Spleen (tissue), 11 donors: ENCODE data around the gene CAMTA1. TPM values are rescaled to one million over a fixed set of nuclear protein-coding genes. Genes with fewer than 3 reads are reported as not detected.

ENCODE experiments used
- DNase-seq: peaks from one replicate; pipeline ENCODE4 v3.0.0-alpha.2; 2020
- H3K27ac ChIP-seq, 8 donors: fragments of 200-600 bp; sonication (generic) in 7 of 8; 1 replicate in 4 of 8; 2 replicates in 4 of 8; pipeline versions ENCODE4 v1.5.0 to v1.8.0; 2016 to 2021; ENCODE audit warnings: inconsistent platforms in 4 of 8, mild to moderate bottlenecking in 4 of 8, moderate library complexity in 1 of 8
- H3K27me3 ChIP-seq, 7 donors: fragments of 200-600 bp; sonication (generic) in 6 of 7; replicated peaks in 1 of 7; 1 replicate in 4 of 7; 2 replicates in 3 of 7; pipeline versions ENCODE4 v1.5.0 to v1.8.0; 2016 to 2021; ENCODE audit warnings: inconsistent platforms in 3 of 7, mild to moderate bottlenecking in 1 of 7
- H3K36me3 ChIP-seq, 6 donors: fragments of 200-600 bp; sonication (generic) in 5 of 6; 1 replicate in 4 of 6; 2 replicates in 2 of 6; pipeline versions ENCODE4 v1.5.0 to v1.8.0; 2016 to 2021; ENCODE audit warnings: inconsistent platforms in 2 of 6
- H3K4me1 ChIP-seq, 6 donors: fragments of 200-600 bp; sonication (generic) in 5 of 6; 1 replicate in 3 of 6; 2 replicates in 3 of 6; pipeline versions ENCODE4 v1.5.0 to v1.8.0; 2016 to 2021; ENCODE audit warnings: inconsistent platforms in 3 of 6
- H3K4me3 ChIP-seq, 8 donors: fragments of 200-600 bp; sonication (generic) in 7 of 8; 1 replicate in 4 of 8; 2 replicates in 4 of 8; pipeline versions ENCODE4 v1.5.0 to v1.8.0; 2016 to 2021; ENCODE audit warnings: inconsistent platforms in 4 of 8, mild to moderate bottlenecking in 4 of 8, moderate library complexity in 2 of 8
- H3K9me3 ChIP-seq, 8 donors: fragments of 200-600 bp; sonication (generic) in 7 of 8; 1 replicate in 4 of 8; 2 replicates in 4 of 8; pipeline versions ENCODE4 v1.5.0 to v1.8.0; 2016 to 2021; ENCODE audit warnings: inconsistent platforms in 4 of 8
- POLR2A ChIP-seq, 3 donors: fragments of 450-650 bp; IDR thresholded peaks; one replicate each; pipeline ENCODE4 v1.5.1; 2017; ENCODE audit warnings: antibody characterized with exemption in 3 of 3, mild to moderate bottlenecking in 1 of 3
- POLR2AphosphoS5 ChIP-seq, 3 donors: sonication (generic); formaldehyde crosslinking; IDR thresholded peaks; one replicate each; pipeline ENCODE4 v1.5.1; 2017; ENCODE audit warnings: antibody characterized with exemption in 3 of 3
- WGBS, 5 donors: extraction: QIAGEN DNeasy Blood & Tissue Kit in 3 of 5; methylation state at CpG; one replicate each; pipeline versions ENCODE4 v1.1.5 to v1.1.7; 2013 to 2018; 5-methylcytosine and 5-hydroxymethylcytosine counted together
- intact Hi-C: fragments of 100-400 bp; cut with DNase I; formaldehyde crosslinking; loops from one replicate; pipeline ENCODE4 v1.15.0; 2023; ENCODE audit warnings: low total_unique reads
- polyA plus RNA-seq, 3 donors: library from polyadenylated mRNA; stranded (reverse); fragments of 200-250 nt; gene quantifications; one replicate each; pipeline ENCODE4 v1.2.1, GENCODE V29; 2013
- total RNA-seq, 7 donors: library from RNA; depleted of rRNA in 3 of 7; stranded (reverse); fragments of >200 nt in 3 of 7; fragmentation: NEBNext Ultra II Directional in 4 of 7; extraction: Animal tissue kit (Norgen Biotek cat#: 25700) in 4 of 7; gene quantifications; one replicate each; pipeline versions ENCODE4 v1.1.0 to v1.2.1, GENCODE V29; 2016 to 2021
- TF ChIP-seq, protein P1 (sequence below), 11 experiments: fragments of 200-600 bp in 7 of 11; fragments of 450-650 bp in 4 of 11; sonication (generic) in 4 of 11; IDR thresholded peaks in 8 of 11; conservative IDR thresholded peaks in 3 of 11; 1 replicate in 7 of 11; 2 replicates in 4 of 11; pipeline versions ENCODE4 v1.4.0 to v1.8.0; 2016 to 2021; ENCODE audit warnings: antibody characterized with exemption in 11 of 11, inconsistent platforms in 4 of 11, mild to moderate bottlenecking in 1 of 11
- donor health status: healthy with polysubstance abuse.
- donor health status: DM: no; HTN: no; CAD: no; lungs with moderate emphysema.
- donor health status: DM: no; HTN: no; CAD: no.
- donor health status: Bipolar disorder and iron deficiency.
- donor health status: healthy.
- donor health status: DM: no; HTN: no; CAD: no.
- donor health status: DM: yes; HTN: yes; CAD: no.

Gene CAMTA1
- total and polyA plus RNA-seq, 10 donors = 53.0 to 106 (median 77.3) TPM

DNA sequence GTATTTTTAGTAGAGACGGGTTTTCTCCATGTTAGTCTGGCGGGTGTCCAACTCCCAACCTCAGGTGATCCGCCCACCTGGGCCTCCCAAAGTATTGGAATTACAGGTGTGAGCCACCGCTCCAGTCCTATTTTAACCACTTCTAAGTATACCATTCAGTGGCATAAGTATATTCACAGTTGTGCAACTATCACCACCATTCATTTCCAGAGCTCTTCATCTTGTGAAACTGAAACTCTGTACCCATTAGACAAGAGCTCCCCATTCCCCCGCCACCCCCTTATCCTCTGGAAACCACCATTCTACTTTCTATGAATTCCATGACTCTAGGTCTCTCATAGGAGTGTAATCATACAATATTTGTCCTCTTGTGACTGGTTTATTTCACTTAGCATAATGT is 40.2 kb upstream of the CAMTA1 start:
- intact Hi-C loops = no loop called here
- Histone ChIP-seq H3K9me3 (no peaks in the 10 kb centered on the region), H3K27me3 (no peaks in the 10 kb centered on the region), H3K36me3 (no peaks in the 10 kb centered on the region), H3K4me1 (peaks cover 7 to 21% (median 10%) of the 10 kb centered on the region in 6 donors), H3K4me3 (no peak overlapping the region), H3K27ac (no peak overlapping the region)
- DNase-seq = no peak
- TF ChIP-seq POLR2AphosphoS5 (IDR thresholded peaks at IDR 0.05) (no peak), POLR2A (IDR thresholded peaks at IDR 0.05) (no peak)
- TF ChIP-seq, protein P1, sequence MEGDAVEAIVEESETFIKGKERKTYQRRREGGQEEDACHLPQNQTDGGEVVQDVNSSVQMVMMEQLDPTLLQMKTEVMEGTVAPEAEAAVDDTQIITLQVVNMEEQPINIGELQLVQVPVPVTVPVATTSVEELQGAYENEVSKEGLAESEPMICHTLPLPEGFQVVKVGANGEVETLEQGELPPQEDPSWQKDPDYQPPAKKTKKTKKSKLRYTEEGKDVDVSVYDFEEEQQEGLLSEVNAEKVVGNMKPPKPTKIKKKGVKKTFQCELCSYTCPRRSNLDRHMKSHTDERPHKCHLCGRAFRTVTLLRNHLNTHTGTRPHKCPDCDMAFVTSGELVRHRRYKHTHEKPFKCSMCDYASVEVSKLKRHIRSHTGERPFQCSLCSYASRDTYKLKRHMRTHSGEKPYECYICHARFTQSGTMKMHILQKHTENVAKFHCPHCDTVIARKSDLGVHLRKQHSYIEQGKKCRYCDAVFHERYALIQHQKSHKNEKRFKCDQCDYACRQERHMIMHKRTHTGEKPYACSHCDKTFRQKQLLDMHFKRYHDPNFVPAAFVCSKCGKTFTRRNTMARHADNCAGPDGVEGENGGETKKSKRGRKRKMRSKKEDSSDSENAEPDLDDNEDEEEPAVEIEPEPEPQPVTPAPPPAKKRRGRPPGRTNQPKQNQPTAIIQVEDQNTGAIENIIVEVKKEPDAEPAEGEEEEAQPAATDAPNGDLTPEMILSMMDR (IDR thresholded peaks at IDR 0.05 in 8 of 11, conservative IDR thresholded peaks at IDR 0.05 in 3 of 11) = no peak
- 74 to 86% (median 78%) methylated on average over 5 of the region's 5 CpGs for whole genome bisulfite sequencing, 5 donors

DNA sequence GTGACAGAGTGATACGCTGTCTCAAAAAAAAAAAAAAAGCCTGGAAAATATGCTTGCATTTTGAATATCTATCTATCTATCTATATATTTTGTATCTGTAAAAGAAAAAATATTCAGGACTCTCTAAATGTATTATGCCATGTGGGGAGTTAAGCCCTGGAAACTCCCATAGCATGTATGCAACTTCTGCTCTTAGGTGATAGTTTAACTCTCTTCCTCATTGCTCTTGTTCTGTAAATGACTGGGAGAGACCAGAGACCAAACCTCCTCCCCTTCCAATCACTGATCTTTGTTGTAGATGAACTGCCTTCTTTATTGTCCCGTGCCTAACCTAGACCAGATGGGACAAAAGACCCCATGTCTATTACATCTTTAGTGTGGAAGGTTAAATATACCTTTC is 37.6 kb upstream of the CAMTA1 start:
- Histone ChIP-seq H3K9me3 (no peaks in the 10 kb centered on the region), H3K27ac (no peak overlapping the region), H3K4me3 (no peak overlapping the region), H3K27me3 (peaks cover 0 to 8% (median 0%) of the 10 kb centered on the region in 7 donors), H3K4me1 (peaks cover 7 to 21% (median 10%) of the 10 kb centered on the region in 6 donors), H3K36me3 (no peaks in the 10 kb centered on the region)
- TF ChIP-seq POLR2A (IDR thresholded peaks at IDR 0.05) (no peak), POLR2AphosphoS5 (IDR thresholded peaks at IDR 0.05) (no peak)
- TF ChIP-seq, protein P1 (IDR thresholded peaks at IDR 0.05 in 8 of 11, conservative IDR thresholded peaks at IDR 0.05 in 3 of 11) = no peak
- 88 to 94% (median 93%) methylated on average over 2 of the region's 2 CpGs for WGBS, 5 donors
- DNase-seq = no peak
- intact Hi-C loops = no loop called here

- Histone ChIP-seq H3K36me3 (no peaks in the 10 kb centered on the region), H3K4me3 (no peak overlapping the region), H3K4me1 (no peaks in the 10 kb centered on the region), H3K27ac (no peak overlapping the region), H3K9me3 (no peaks in the 10 kb centered on the region), H3K27me3 (peaks cover 0 to 14% (median 0%) of the 10 kb centered on the region in 7 donors)
- intact Hi-C loops = no loop called here
- no peak for DNase-seq
- TF ChIP-seq POLR2AphosphoS5 (IDR thresholded peaks at IDR 0.05) (no peak), POLR2A (IDR thresholded peaks at IDR 0.05) (no peak)
- TF ChIP-seq, protein P1 (IDR thresholded peaks at IDR 0.05 in 8 of 11, conservative IDR thresholded peaks at IDR 0.05 in 3 of 11) = no peak
- 85 to 94% (median 89%) methylated on average over 4 of the region's 4 CpGs for WGBS, 5 donors
Measured at GRCh38 chr1:6750490-6750889, 34.8 kb upstream of the CAMTA1 start.

- intact Hi-C loops = no loop called here
- 74 to 82% (median 76%) methylated on average over 10 of the region's 10 CpGs for WGBS, 5 donors
- H3K36me3 ChIP-seq = no peaks in the 10 kb centered on the region
- TF ChIP-seq POLR2A (IDR thresholded peaks at IDR 0.05) = no peak
- TF ChIP-seq, protein P1 (IDR thresholded peaks at IDR 0.05 in 8 of 11, conservative IDR thresholded peaks at IDR 0.05 in 3 of 11) = no peak
- no peak for TF ChIP-seq POLR2AphosphoS5 (IDR thresholded peaks at IDR 0.05)
- H3K27ac ChIP-seq = no peak overlapping the region
- H3K4me3 ChIP-seq = no peak overlapping the region
- DNase-seq = no peak
- H3K27me3 ChIP-seq = peaks cover 0 to 20% (median 0%) of the 10 kb centered on the region in 7 donors
- H3K9me3 ChIP-seq = no peaks in the 10 kb centered on the region
- no peaks in the 10 kb centered on the region for H3K4me1 ChIP-seq
Measured at GRCh38 chr1:6753320-6754140, 31.7 kb upstream of the CAMTA1 start.
